GM15510 (cell line): ENCODE results near the gene DDX20.

Experiments
- POLR2A ChIP-seq: IDR thresholded peaks from 3 replicates; pipeline ENCODE4 v1.6.1; 2011; ENCODE audit warnings: borderline replicate concordance; ENCODE audit not compliant: insufficient read length; ENCODE audit errors: extremely low read depth

DDX20 gene

DNA sequence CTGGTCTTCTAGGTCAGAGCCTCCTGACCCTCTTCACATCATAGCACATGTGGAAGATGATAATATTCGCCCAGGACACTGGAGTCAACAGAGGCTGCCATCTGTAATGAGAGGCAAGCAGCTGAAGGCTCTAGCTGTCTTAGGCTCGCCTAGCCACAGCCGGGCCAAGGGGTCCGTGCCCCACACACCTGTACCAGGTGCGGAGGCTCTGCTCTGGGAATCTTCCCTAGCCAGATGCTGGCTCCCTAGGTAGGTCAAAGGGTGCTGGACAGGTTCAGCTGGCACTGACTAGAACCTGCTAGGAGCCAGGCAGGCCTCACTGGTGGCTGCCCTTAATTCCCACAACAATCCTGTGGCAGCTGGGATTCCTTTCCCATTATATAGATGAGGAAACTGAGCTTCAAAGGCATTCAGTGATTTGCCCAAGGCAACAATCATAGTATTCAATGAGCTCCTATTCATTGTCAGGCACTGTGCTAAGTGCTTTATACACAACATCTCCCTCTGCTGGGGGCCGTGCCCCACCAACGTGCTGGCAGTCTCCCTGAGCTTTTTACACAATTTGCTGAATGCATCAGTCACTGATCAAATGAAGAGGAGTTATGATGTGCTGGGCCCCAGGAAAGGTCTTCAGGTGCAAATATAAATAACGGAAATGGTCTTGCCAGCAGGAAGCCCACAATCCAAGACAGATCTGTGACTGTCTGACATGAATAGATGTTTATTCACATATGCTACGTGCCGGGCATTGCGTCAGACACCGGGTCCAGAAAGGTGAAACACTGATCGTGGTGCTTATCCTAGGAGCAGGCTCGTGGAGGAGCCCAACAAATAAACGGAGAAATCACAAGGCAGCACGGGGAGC is 58.0 kb downstream of the DDX20 start:
- no peak for TF ChIP-seq POLR2A

DNA sequence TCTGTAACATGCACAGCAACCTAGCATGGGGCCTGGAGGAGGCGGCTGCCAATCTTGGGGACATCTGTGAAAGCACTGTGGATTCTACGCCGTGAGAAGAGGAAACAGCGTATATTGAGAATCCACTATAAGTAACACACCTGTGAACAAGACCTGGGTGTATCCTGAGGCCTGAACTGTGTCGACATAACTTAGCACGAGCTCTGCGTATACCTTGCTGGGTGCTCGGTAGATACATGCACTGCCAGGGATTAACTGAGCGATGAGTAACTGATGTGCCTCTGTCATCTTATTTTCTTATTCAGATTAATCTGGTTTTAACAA is 58.6 kb downstream of the DDX20 start:
- no peak for TF ChIP-seq POLR2A

DNA sequence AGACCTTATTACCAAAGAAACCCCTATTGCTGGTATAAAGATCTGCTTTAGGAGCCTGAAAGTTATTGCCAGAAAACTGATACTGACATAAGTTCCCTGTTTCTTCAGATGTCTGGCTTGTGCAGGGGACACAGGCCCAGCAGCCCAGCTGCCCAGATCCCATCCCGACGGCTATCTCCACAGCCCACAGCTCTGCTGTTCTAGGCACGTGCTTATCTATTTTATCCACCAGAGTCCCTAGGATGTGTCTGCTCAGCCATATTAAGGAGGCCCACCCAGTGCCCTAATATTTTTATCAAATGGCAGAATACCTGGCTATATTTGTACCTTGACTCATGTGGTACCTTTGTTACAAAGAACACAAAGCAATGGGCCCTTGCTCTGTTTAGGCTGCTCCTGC is 58.9 kb downstream of the DDX20 start:
- no peak for TF ChIP-seq POLR2A
